GM12874 (cell line): ENCODE results near the gene CCDC85C.

Experiments used
- CTCF ChIP-seq: IDR thresholded peaks from 2 replicates; pipeline ENCODE4 v1.5.1; 2011; ENCODE audit warnings: low read depth, mild to moderate bottlenecking, control low read depth, low read length, moderate library complexity; ENCODE audit not compliant: insufficient read depth

CCDC85C gene

GRCh38 chr14:99476864-99477263 lies 127.1 kb downstream of the CCDC85C start:
- no peak for TF ChIP-seq CTCF

- no peak for TF ChIP-seq CTCF
Measured at GRCh38 chr14:99475660-99476059, 128.3 kb downstream of the CCDC85C start.

GRCh38 chr14:99475179-99475578 lies 128.8 kb downstream of the CCDC85C start:
- no peak for TF ChIP-seq CTCF

- no peak for TF ChIP-seq CTCF
Measured at GRCh38 chr14:99473458-99473857, 130.5 kb downstream of the CCDC85C start.

- no peak for TF ChIP-seq CTCF
Measured at GRCh38 chr14:99472937-99473336, 131.1 kb downstream of the CCDC85C start.

- TF ChIP-seq CTCF = no peak
Measured at GRCh38 chr14:99471731-99472130, 132.3 kb downstream of the CCDC85C start.

GRCh38 chr14:99468836-99469592 lies 135.0 kb downstream of the CCDC85C start:
- no peak for TF ChIP-seq CTCF
